Tibial nerve (tissue), 4 donors: ENCODE measurements around the gene MRPL23. TPM values are rescaled to one million over a fixed set of nuclear protein-coding genes. Genes with fewer than 3 reads are reported as not detected.

Source experiments
- DNase-seq, 2 donors: peaks; one replicate each; pipeline ENCODE4 v3.0.0-alpha.2; 2019; ENCODE audit warnings: low spot score in 2 of 2
- H3K27ac ChIP-seq, 4 donors: fragments of 200-600 bp; sonication (generic) in 3 of 4; one replicate each; pipeline ENCODE4 v1.5.1; 2017 to 2019; ENCODE audit warnings: mild to moderate bottlenecking in 1 of 4
- H3K27me3 ChIP-seq, 2 donors: fragments of 200-600 bp; sonication (generic) in 1 of 2; one replicate each; pipeline versions ENCODE4 v1.5.1 to v1.6.0; 2017 to 2019
- H3K36me3 ChIP-seq, 3 donors: fragments of 200-600 bp; sonication (generic); one replicate each; pipeline ENCODE4 v1.5.1; 2018 to 2019
- H3K4me1 ChIP-seq, 4 donors: fragments of 200-600 bp; sonication (generic) in 3 of 4; one replicate each; pipeline ENCODE4 v1.5.1; 2017 to 2019
- H3K4me3 ChIP-seq, 4 donors: fragments of 200-600 bp; sonication (generic) in 3 of 4; one replicate each; pipeline ENCODE4 v1.5.1; 2017 to 2019; ENCODE audit warnings: mild to moderate bottlenecking in 1 of 4, moderate library complexity in 1 of 4
- H3K9me3 ChIP-seq, 4 donors: fragments of 200-600 bp; sonication (generic) in 3 of 4; one replicate each; pipeline ENCODE4 v1.5.1; 2017 to 2019
- CTCF ChIP-seq, 5 experiments: fragments of 200-600 bp in 3 of 5; fragments of 450-650 bp in 2 of 5; sonication (generic) in 3 of 5; IDR thresholded peaks; one replicate each; pipeline ENCODE4 v1.5.1; 2016 to 2019; ENCODE audit warnings: antibody characterized with exemption in 5 of 5, mild to moderate bottlenecking in 3 of 5, moderate library complexity in 2 of 5
- EP300 ChIP-seq, 2 donors: sonication (generic); formaldehyde crosslinking; IDR thresholded peaks; one replicate each; pipeline ENCODE4 v1.6.1; 2017; ENCODE audit warnings: antibody characterized with exemption in 2 of 2, mild to moderate bottlenecking in 1 of 2
- POLR2A ChIP-seq, 2 donors: fragments of 450-650 bp; IDR thresholded peaks; one replicate each; pipeline ENCODE4 v1.6.1; 2017; ENCODE audit warnings: antibody characterized with exemption in 2 of 2, mild to moderate bottlenecking in 2 of 2, moderate library complexity in 2 of 2
- WGBS, 2 donors: methylation state at CpG; one replicate each; pipeline ENCODE4 v1.1.5; 2018; 5-methylcytosine and 5-hydroxymethylcytosine counted together
- total RNA-seq, 4 donors: library from RNA; depleted of rRNA; stranded (reverse); fragments of >200 nt; gene quantifications; one replicate each; pipeline ENCODE4 v1.1.0, GENCODE V29; 2016

The MRPL23 gene
- total RNA-seq, 4 donors from 2014 or later = 81.9 to 139 (median 136) TPM

- peak overlapping the region; percentile 25 to 77 (median 70) for H3K27ac ChIP-seq
- H3K9me3 ChIP-seq = no peaks in the 10 kb centered on the region
- H3K4me3 ChIP-seq = peak overlapping the region in 1 of 4 donors; percentile 7
- 3 to 6% methylated on average over 9 of the region's 9 CpGs for WGBS, 2 donors
- H3K27me3 ChIP-seq = no peaks in the 10 kb centered on the region
- H3K36me3 ChIP-seq = no peaks in the 10 kb centered on the region
- DNase-seq = no peak
- TF ChIP-seq POLR2A (IDR thresholded peaks at IDR 0.05) (no peak), EP300 (IDR thresholded peaks at IDR 0.05) (no peak), CTCF (IDR thresholded peaks at IDR 0.05) (no peak)
- H3K4me1 ChIP-seq = peaks cover 0 to 47% (median 13%) of the 10 kb centered on the region in 4 donors
Measured at GRCh38 chr11:1908618-1909017, 38.5 kb upstream of the MRPL23 start.

- TF ChIP-seq POLR2A (IDR thresholded peaks at IDR 0.05) = no peak
- TF ChIP-seq CTCF (IDR thresholded peaks at IDR 0.05) = no peak
- no peak for TF ChIP-seq EP300 (IDR thresholded peaks at IDR 0.05)
- DNase-seq = no peak
- no peaks in the 10 kb centered on the region for H3K9me3 ChIP-seq
- H3K27ac ChIP-seq = peak overlapping the region in 2 of 4 donors; percentile 77
- H3K36me3 ChIP-seq = no peaks in the 10 kb centered on the region
- H3K4me3 ChIP-seq = no peak overlapping the region
- H3K4me1 ChIP-seq = peaks cover 0 to 40% (median 13%) of the 10 kb centered on the region in 4 donors
- H3K27me3 ChIP-seq = no peaks in the 10 kb centered on the region
- 89 to 91% methylated on average over 7 of the region's 7 CpGs for WGBS, 2 donors
Measured at GRCh38 chr11:1909524-1909923, 37.6 kb upstream of the MRPL23 start.

- H3K27me3 ChIP-seq = no peaks in the 10 kb centered on the region
- H3K9me3 ChIP-seq = no peaks in the 10 kb centered on the region
- DNase-seq = no peak
- TF ChIP-seq EP300 (IDR thresholded peaks at IDR 0.05) (no peak), POLR2A (IDR thresholded peaks at IDR 0.05) (no peak), CTCF (IDR thresholded peaks at IDR 0.05) (no peak)
- no peak overlapping the region for H3K4me3 ChIP-seq
- H3K4me1 ChIP-seq = peaks cover 0 to 27% (median 10%) of the 10 kb centered on the region in 4 donors
- no peaks in the 10 kb centered on the region for H3K36me3 ChIP-seq
- peak overlapping the region in 1 of 4 donors; percentile 46 for H3K27ac ChIP-seq
- 77% methylated on average over 13 of the region's 13 CpGs for WGBS, 2 donors
Measured at GRCh38 chr11:1912289-1912878, 34.7 kb upstream of the MRPL23 start.

GRCh38 chr11:1913271-1914060 is 33.7 kb upstream of the MRPL23 start:
- Histone ChIP-seq H3K4me1 (peaks cover 0 to 28% (median 8%) of the 10 kb centered on the region in 4 donors), H3K4me3 (no peak overlapping the region), H3K36me3 (no peaks in the 10 kb centered on the region), H3K27me3 (no peaks in the 10 kb centered on the region), H3K27ac (no peak overlapping the region), H3K9me3 (no peaks in the 10 kb centered on the region)
- TF ChIP-seq CTCF (IDR thresholded peaks at IDR 0.05) (no peak), POLR2A (IDR thresholded peaks at IDR 0.05) (no peak), EP300 (IDR thresholded peaks at IDR 0.05) (no peak)
- WGBS, 2 donors = 88 to 89% methylated on average over 30 to 31 of the region's 31 CpGs
- no peak for DNase-seq

DNA sequence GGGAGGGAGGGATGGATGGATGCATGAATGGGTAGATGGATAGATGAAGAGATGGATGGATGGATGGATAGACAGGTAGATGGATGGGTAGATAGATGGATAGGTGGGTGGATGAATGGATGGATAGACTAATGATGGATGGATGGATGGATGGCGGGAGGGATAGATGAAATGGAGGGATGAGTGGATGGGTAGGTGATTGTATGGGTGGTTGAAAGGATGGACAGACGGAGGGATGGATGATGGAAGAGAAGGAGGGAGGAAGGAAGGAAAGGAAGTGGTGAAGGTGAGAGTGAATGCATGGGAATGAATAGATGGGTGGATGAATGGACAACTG is 31.4 kb upstream of the MRPL23 start:
- 95 to 98% methylated on average over 2 of the region's 2 CpGs for WGBS, 2 donors
- TF ChIP-seq POLR2A (IDR thresholded peaks at IDR 0.05) = no peak
- TF ChIP-seq CTCF (IDR thresholded peaks at IDR 0.05) = no peak
- TF ChIP-seq EP300 (IDR thresholded peaks at IDR 0.05) = no peak
- Histone ChIP-seq H3K27ac (no peak overlapping the region), H3K36me3 (no peaks in the 10 kb centered on the region), H3K4me3 (no peak overlapping the region), H3K4me1 (peaks cover 0 to 22% (median 5%) of the 10 kb centered on the region in 4 donors), H3K9me3 (no peaks in the 10 kb centered on the region), H3K27me3 (no peaks in the 10 kb centered on the region)
- no peak for DNase-seq
